Right lobe of liver (tissue), 4 donors: ENCODE results near the gene PLAAT4.
"Not testable (repeated sequence)": the region's sequence is repeated elsewhere in the genome, so short reads cannot be mapped to it uniquely, and the experiment has no call there.

Experiments used
- POLR2A ChIP-seq: fragments of 450-650 bp; IDR thresholded peaks from one replicate; pipeline ENCODE4 v1.6.1; 2017; ENCODE audit warnings: antibody characterized with exemption, mild to moderate bottlenecking
- TF ChIP-seq, protein P1 (sequence below), 4 donors: fragments of 200-600 bp in 3 of 4; fragments of 450-650 bp in 1 of 4; IDR thresholded peaks; one replicate each; pipeline versions ENCODE4 v1.5.1 to v1.8.0; 2016 to 2022; ENCODE audit warnings: antibody characterized with exemption in 4 of 4, mild to moderate bottlenecking in 2 of 4
- donor health status: DM: no; HTN: no; CAD: no.
- donor health status: DM: no; HTN: no; CAD: no.
- donor health status: DM: no; HTN: yes; CAD: no.

DNA sequence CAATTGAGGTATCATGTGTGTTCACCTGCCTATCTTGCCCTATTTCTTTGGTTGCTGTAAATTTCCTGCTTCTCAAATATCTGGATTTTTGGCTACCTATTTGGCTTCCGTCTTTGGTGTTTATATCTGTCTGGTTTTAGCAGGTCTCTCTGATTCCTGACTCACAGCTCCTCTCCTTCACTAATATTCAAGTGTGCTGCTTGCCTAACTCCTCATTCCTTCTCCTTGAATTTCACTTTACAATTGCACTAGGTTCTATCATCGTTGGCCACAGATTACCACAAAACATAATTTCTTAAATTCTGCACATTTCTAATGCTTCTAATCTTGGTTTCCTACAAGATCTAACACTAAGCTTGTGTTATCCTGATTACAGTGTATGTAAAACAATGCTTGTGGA is 5.9 kb downstream of the PLAAT4 start:
- TF ChIP-seq, protein P1, sequence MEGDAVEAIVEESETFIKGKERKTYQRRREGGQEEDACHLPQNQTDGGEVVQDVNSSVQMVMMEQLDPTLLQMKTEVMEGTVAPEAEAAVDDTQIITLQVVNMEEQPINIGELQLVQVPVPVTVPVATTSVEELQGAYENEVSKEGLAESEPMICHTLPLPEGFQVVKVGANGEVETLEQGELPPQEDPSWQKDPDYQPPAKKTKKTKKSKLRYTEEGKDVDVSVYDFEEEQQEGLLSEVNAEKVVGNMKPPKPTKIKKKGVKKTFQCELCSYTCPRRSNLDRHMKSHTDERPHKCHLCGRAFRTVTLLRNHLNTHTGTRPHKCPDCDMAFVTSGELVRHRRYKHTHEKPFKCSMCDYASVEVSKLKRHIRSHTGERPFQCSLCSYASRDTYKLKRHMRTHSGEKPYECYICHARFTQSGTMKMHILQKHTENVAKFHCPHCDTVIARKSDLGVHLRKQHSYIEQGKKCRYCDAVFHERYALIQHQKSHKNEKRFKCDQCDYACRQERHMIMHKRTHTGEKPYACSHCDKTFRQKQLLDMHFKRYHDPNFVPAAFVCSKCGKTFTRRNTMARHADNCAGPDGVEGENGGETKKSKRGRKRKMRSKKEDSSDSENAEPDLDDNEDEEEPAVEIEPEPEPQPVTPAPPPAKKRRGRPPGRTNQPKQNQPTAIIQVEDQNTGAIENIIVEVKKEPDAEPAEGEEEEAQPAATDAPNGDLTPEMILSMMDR (IDR thresholded peaks at IDR 0.05) = not testable (repeated sequence)
- TF ChIP-seq POLR2A = not testable (repeated sequence)
